Osteoblast (primary cell): ENCODE data around the gene MNAT1. TPM values are rescaled to one million over a fixed set of nuclear protein-coding genes. Genes with fewer than 3 reads are reported as not detected.
A peak's percentile ranks its signal among the peaks of the same experiment; 100 is the strongest.

Source experiments
- DNase-seq: peaks from one replicate; pipeline ENCODE4 v3.0.0; 2011; ENCODE audit warnings: low spot score, mixed read lengths; ENCODE audit not compliant: insufficient read length; ENCODE audit errors: missing footprints
- H2AFZ ChIP-seq: 2 replicates; pipeline ENCODE4 v1.6.0; 2011; ENCODE audit warnings: mild to moderate bottlenecking, low read length
- H3K27ac ChIP-seq: 2 replicates; pipeline ENCODE4 v1.5.1; 2011; ENCODE audit warnings: mild to moderate bottlenecking, low read depth, low read length, moderate library complexity
- H3K27me3 ChIP-seq: 2 replicates; pipeline ENCODE4 v1.6.0; 2012; ENCODE audit warnings: mild to moderate bottlenecking, control low read depth, inconsistent platforms, low read length, moderate library complexity; ENCODE audit not compliant: insufficient read depth
- H3K36me3 ChIP-seq: 2 replicates; pipeline ENCODE4 v1.5.1; 2011; ENCODE audit warnings: mild to moderate bottlenecking, low read length, control low read depth, moderate library complexity; ENCODE audit not compliant: insufficient read depth
- H3K4me1 ChIP-seq: 2 replicates; pipeline ENCODE4 v1.5.1; 2011; ENCODE audit warnings: mild to moderate bottlenecking, low read length, control low read depth, moderate library complexity; ENCODE audit not compliant: insufficient read depth
- H3K4me2 ChIP-seq: 2 replicates; pipeline ENCODE4 v1.6.0; 2011; ENCODE audit warnings: mild to moderate bottlenecking, low read length; ENCODE audit not compliant: insufficient read depth
- H3K4me3 ChIP-seq: fragments of 200-600 bp; sonication (generic); 3 replicates; pipeline ENCODE4 v1.5.1; 2012; ENCODE audit warnings: mild to moderate bottlenecking, low read length, inconsistent platforms; ENCODE audit not compliant: insufficient read depth
- H3K79me2 ChIP-seq: 2 replicates; pipeline ENCODE4 v1.6.0; 2012; ENCODE audit warnings: mild to moderate bottlenecking, low read length, control low read depth, inconsistent platforms; ENCODE audit not compliant: insufficient read depth
- H3K9me3 ChIP-seq: 2 replicates; pipeline ENCODE4 v1.5.1; 2011; ENCODE audit warnings: low read depth, low read length, control low read depth
- H4K20me1 ChIP-seq: 2 replicates; pipeline ENCODE4 v1.6.0; 2012; ENCODE audit warnings: mild to moderate bottlenecking, low read length, control low read depth; ENCODE audit not compliant: insufficient read depth
- CTCF ChIP-seq: IDR thresholded peaks from 2 replicates; pipeline ENCODE4 v1.5.1; 2011; ENCODE audit warnings: mild to moderate bottlenecking, low read depth, low read length, moderate library complexity; ENCODE audit errors: extremely low read depth
- total RNA-seq: library from RNA; depleted of rRNA; stranded (reverse); fragments of >200 nt; gene quantifications from 2 replicates; pipeline ENCODE4 v1.2.3, GENCODE V29; 2012

The MNAT1 gene
- total RNA-seq, result 51.4 and 57.2 TPM in 2 replicates

GRCh38 chr14:60734465-60735242 is at the start of gene MNAT1:
Gene MNAT1 (plus strand): TSS chr14:60734761. CDS start chr14:60734863, 102 bp downstream.
- Histone ChIP-seq H3K79me2 (peaks cover 49% of the 10 kb centered on the region), H3K4me2 (peak within 1 kb of the TSS; percentile 95), H3K27me3 (peaks cover 4% of the 10 kb centered on the region), H3K36me3 (no peaks in the 10 kb centered on the region), H4K20me1 (peaks cover 5% of the 10 kb centered on the region), H3K4me1 (peaks cover 14% of the 10 kb centered on the region), H3K4me3 (peak within 1 kb of the TSS; percentile 87), H3K9me3 (no peaks in the 10 kb centered on the region), H2AFZ (peak within 1 kb of the TSS; percentile 98), H3K27ac (peak within 1 kb of the TSS; percentile 70)
- DNase-seq, result no peak
- no peak for TF ChIP-seq CTCF

DNA sequence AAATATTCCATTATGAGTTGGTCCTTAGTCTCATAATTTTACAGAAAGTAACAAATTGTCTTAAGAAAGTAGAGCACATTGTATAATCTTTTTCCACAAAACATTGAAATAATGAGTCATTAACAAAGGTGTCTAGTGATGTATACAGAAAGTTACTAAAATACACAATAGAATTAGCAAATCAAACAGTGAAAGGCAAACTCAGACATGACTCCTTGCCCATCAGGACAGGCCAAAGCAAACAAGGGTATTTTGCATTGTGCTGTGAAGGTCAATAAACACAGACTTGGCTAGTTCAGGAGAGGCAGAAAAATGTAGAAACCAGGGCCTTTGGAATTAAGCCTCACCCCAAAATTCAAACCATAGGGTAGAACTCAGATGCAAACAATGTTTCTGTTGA is 47.7 kb upstream of the MNAT1 start:
- no peak overlapping the region for H2AFZ ChIP-seq
- H3K27ac ChIP-seq, result no peak overlapping the region
- H3K4me3 ChIP-seq, result no peak overlapping the region
- no peaks in the 10 kb centered on the region for H4K20me1 ChIP-seq
- no peaks in the 10 kb centered on the region for H3K27me3 ChIP-seq
- DNase-seq, result no peak
- peaks cover 2% of the 10 kb centered on the region for H3K4me1 ChIP-seq
- TF ChIP-seq CTCF, result no peak
- H3K36me3 ChIP-seq, result no peaks in the 10 kb centered on the region
- H3K4me2 ChIP-seq, result no peak overlapping the region
- no peaks in the 10 kb centered on the region for H3K79me2 ChIP-seq
- H3K9me3 ChIP-seq, result no peaks in the 10 kb centered on the region

DNA sequence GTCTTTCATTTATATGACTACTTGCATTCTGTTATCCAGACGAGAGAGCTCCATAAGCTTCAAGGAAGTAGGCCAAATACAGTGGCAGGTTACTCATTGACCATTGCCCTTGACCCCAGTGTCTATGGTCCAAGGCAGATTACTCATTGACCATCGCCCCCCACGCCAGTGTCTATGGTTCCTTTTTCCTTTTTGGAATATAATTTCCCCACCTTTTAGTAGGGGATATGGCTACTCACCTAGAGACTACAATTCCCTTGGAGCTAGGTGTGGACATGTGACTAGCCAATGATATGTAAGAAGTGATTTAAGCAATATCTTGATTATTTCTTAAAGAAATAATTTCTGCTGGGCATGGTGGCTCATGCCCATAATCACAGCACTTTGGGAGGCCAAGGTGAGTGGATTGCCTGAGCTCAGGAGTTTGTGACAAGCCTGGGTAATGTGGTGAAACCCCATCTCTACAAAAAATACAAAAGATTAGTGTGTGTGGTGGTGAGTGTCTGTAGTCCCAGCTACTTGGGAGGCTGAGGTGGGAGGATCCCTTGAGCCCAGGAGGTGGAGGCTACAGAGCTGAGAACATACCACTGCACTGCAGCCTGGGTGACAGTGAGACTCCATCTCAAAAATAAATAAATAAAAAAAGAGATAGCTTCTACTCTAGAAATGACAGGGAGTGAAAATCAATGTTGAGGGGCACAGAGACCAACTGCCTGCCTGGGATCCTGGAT is 43.0 kb upstream of the MNAT1 start:
- Histone ChIP-seq H2AFZ (no peak overlapping the region), H4K20me1 (no peaks in the 10 kb centered on the region), H3K36me3 (no peaks in the 10 kb centered on the region), H3K4me3 (no peak overlapping the region), H3K27ac (no peak overlapping the region), H3K9me3 (no peaks in the 10 kb centered on the region), H3K27me3 (no peaks in the 10 kb centered on the region), H3K4me2 (no peak overlapping the region), H3K79me2 (no peaks in the 10 kb centered on the region), H3K4me1 (no peaks in the 10 kb centered on the region)
- DNase-seq, result no peak
- TF ChIP-seq CTCF, result no peak

GRCh38 chr14:60695327-60695726 is 39.2 kb upstream of the MNAT1 start:
- Histone ChIP-seq H3K36me3 (no peaks in the 10 kb centered on the region), H3K9me3 (no peaks in the 10 kb centered on the region), H3K27ac (no peak overlapping the region), H3K79me2 (no peaks in the 10 kb centered on the region), H2AFZ (no peak overlapping the region), H4K20me1 (no peaks in the 10 kb centered on the region), H3K27me3 (no peaks in the 10 kb centered on the region), H3K4me3 (no peak overlapping the region), H3K4me1 (no peaks in the 10 kb centered on the region), H3K4me2 (no peak overlapping the region)
- no peak for DNase-seq
- no peak for TF ChIP-seq CTCF
